Stimulated activated naive B cell treated with anti-CD40 and anti-IgM and Interleukin-4, amounts not matched to agents 10 μg/mL and 1 μg/mL and 100 μg/mL, for 72 hours (primary cell): ENCODE data around the gene TSPO2.

Experiments
- ATAC-seq, 2 donors: fragments of 150-1000 bp; cut with Tn5 transposase; replicated peaks; 2 replicates each; pipeline ENCODE4 v1.10.0; 2021; ENCODE audit warnings: moderate library complexity in 1 of 2
- DNase-seq: peaks from one replicate; pipeline ENCODE4 v3.0.0; 2021
- H3K27ac Mint-ChIP-seq: one replicate; pipeline ENCODE4 v1.8.0; 2022; ENCODE audit warnings: mild to moderate bottlenecking, mixed read lengths
- H3K27me3 Mint-ChIP-seq, 2 donors: one replicate each; pipeline ENCODE4 v1.8.0; 2022; ENCODE audit warnings: mixed read lengths in 2 of 2
- H3K36me3 Mint-ChIP-seq, 2 donors: one replicate each; pipeline ENCODE4 v1.8.0; 2022; ENCODE audit warnings: mixed read lengths in 2 of 2, mild to moderate bottlenecking in 1 of 2
- H3K4me1 Mint-ChIP-seq, 2 donors: one replicate each; pipeline ENCODE4 v1.8.0; 2022; ENCODE audit warnings: mixed read lengths in 2 of 2, mild to moderate bottlenecking in 1 of 2
- H3K4me3 Mint-ChIP-seq, 2 donors: one replicate each; pipeline ENCODE4 v1.8.0; 2022; ENCODE audit warnings: mild to moderate bottlenecking in 2 of 2, mixed read lengths in 2 of 2, moderate library complexity in 1 of 2
- H3K9me3 Mint-ChIP-seq, 2 donors: one replicate each; pipeline ENCODE4 v1.8.0; 2022; ENCODE audit warnings: mixed read lengths in 2 of 2, mild to moderate bottlenecking in 1 of 2

Gene TSPO2

DNA sequence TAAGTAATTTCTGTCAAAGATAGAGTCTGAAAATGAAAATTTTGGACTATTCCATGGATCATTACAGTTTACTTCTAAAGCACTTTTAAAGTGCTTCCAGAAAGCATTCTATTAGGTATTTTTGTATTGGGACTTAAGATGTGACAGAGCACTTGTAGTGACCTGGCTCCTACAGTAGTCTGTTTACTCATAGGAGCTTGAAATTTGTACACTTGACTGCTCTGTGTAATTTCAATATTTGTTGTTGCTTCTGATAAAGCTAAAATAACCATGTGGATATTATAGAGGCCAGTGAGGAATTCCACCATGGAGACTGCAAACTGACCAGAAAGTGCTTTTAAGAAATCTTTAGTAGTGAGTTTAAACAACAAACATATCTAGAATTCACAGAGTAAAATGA, 40.8 kb downstream of the TSPO2 start:
- DNase-seq = no peak
- Mint-ChIP-seq H3K9me3 (no peaks in the 10 kb centered on the region), H3K4me3 (no peak overlapping the region), H3K36me3 (peaks cover 25 to 49% of the 10 kb centered on the region in 2 donors), H3K27ac (no peak overlapping the region), H3K27me3 (no peaks in the 10 kb centered on the region), H3K4me1 (peaks cover 9 to 21% of the 10 kb centered on the region in 2 donors)
- ATAC-seq = no peak

DNA sequence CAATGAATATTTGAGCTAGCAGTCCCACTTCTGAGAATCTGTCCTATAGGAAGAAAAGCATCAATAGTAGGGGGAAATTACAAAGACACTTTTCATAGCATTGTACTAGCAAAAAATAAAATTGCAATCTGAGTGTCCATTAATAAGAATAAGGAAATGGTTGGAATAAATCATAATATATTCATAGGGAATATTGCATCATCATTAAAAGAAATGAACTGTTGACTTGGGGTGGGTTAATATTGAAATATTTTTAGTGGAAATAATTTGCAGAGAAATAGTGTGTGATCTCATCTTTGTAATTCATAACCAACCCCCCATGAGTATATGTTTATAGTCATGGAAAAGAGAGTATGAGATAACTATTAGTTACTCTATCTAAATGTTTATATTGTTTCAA, 42.9 kb downstream of the TSPO2 start:
- no peak for DNase-seq
- no peak for ATAC-seq
- Mint-ChIP-seq H3K27me3 (no peaks in the 10 kb centered on the region), H3K4me3 (no peak overlapping the region), H3K4me1 (peaks cover 7 to 10% of the 10 kb centered on the region in 2 donors), H3K36me3 (peaks cover 22 to 47% of the 10 kb centered on the region in 2 donors), H3K9me3 (no peaks in the 10 kb centered on the region), H3K27ac (no peak overlapping the region)

DNA sequence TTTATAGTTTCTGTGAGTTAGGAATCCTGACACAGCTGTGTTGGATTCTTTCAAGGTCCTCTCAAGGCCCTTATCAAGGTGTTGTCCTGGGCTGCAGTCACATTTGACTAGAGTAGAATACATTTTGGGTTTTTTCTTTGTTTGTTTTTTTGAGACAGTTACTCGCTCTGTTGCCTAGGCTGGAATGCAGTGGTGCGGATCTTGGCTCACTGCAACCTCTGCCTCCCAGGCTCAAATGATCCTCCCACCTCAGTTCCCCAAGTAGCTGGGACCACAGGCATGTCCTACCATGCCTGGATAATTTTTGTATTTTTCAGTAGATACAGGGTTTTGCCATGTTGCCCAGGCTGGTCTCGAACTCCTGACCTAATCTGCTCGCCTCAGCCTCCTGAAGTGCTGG, 46.2 kb downstream of the TSPO2 start:
- Mint-ChIP-seq H3K4me3 (no peak overlapping the region), H3K9me3 (no peaks in the 10 kb centered on the region), H3K36me3 (peaks cover 13 to 45% of the 10 kb centered on the region in 2 donors), H3K27ac (no peak overlapping the region), H3K27me3 (no peaks in the 10 kb centered on the region), H3K4me1 (peaks cover 0 to 2% of the 10 kb centered on the region in 2 donors)
- ATAC-seq (no peak), DNase-seq (no peak)

- ATAC-seq = no peak
- H3K4me3 Mint-ChIP-seq = no peak overlapping the region
- no peak for DNase-seq
- H3K4me1 Mint-ChIP-seq = no peaks in the 10 kb centered on the region
- no peaks in the 10 kb centered on the region for H3K9me3 Mint-ChIP-seq
- H3K27me3 Mint-ChIP-seq = no peaks in the 10 kb centered on the region
- peaks cover 21 to 42% of the 10 kb centered on the region in 2 donors for H3K36me3 Mint-ChIP-seq
- H3K27ac Mint-ChIP-seq = no peak overlapping the region
These were observed 48.8 kb downstream of the TSPO2 start for GRCh38 chr6:41090841-41091761.

DNA sequence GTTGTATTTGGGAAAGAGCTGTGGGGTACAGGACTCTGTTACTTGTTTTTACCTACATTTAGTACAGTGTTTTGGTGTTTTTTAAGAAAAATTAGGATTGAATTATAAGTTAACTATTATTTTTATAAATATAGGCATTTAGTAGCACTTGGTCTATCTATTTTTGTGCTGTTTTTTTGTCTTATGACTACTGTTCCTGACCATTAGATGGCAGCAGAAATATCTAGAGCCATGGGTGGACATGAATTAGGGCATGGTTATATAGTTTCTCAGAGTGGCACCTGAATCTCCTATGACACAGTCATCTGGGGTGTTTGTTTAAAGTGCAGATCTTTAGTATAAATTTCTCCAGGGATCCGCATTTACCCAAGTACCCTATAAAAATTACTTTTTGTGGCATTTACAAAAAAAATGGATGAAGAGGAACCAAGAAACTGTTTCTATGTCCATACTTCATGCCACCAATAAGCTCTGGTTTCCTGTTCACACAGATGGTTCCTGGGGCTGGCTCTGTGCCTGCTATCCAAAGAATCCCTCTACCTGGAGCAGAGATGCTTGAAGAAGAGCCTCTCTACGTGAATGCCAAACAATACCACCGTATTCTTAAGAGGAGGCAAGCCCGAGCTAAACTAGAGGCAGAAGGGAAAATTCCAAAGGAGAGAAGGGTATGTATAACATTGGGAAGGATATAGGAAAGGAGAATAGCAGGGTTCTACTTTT, 50.3 kb downstream of the TSPO2 start:
- no peak overlapping the region for H3K27ac Mint-ChIP-seq
- H3K4me1 Mint-ChIP-seq = no peaks in the 10 kb centered on the region
- H3K27me3 Mint-ChIP-seq = no peaks in the 10 kb centered on the region
- DNase-seq = no peak
- peak; percentile 52 to 53 for ATAC-seq
- H3K9me3 Mint-ChIP-seq = no peaks in the 10 kb centered on the region
- no peak overlapping the region for H3K4me3 Mint-ChIP-seq
- peaks cover 28 to 52% of the 10 kb centered on the region in 2 donors for H3K36me3 Mint-ChIP-seq

- H3K4me3 Mint-ChIP-seq = no peak overlapping the region
- no peak for ATAC-seq
These were observed 51.5 kb downstream of the TSPO2 start for GRCh38 chr6:41093729-41094128.

More at GRCh38 chr6:41093729-41094128, 51.5 kb downstream of the TSPO2 start:
- Mint-ChIP-seq H3K9me3 (no peaks in the 10 kb centered on the region), H3K4me1 (no peaks in the 10 kb centered on the region), H3K27me3 (no peaks in the 10 kb centered on the region), H3K36me3 (peaks cover 32 to 57% of the 10 kb centered on the region in 2 donors), H3K27ac (peak overlapping the region; percentile 5)
- DNase-seq = no peak
